Vagina (tissue), 2 donors: ENCODE data around the gene DGKD.

Experiments used
- CTCF ChIP-seq, 3 experiments: fragments of 450-650 bp in 2 of 3; fragments of 200-600 bp in 1 of 3; sonication (generic) in 1 of 3; IDR thresholded peaks; one replicate each; pipeline ENCODE4 v1.5.1; 2017 to 2019; ENCODE audit warnings: antibody characterized with exemption in 3 of 3, mild to moderate bottlenecking in 2 of 3, moderate library complexity in 2 of 3
- POLR2A ChIP-seq, 2 donors: fragments of 450-650 bp; IDR thresholded peaks; one replicate each; pipeline ENCODE4 v1.6.1; 2017; ENCODE audit warnings: antibody characterized with exemption in 2 of 2, mild to moderate bottlenecking in 2 of 2, moderate library complexity in 2 of 2
- POLR2AphosphoS5 ChIP-seq, 2 donors: sonication (generic); formaldehyde crosslinking; IDR thresholded peaks; one replicate each; pipeline ENCODE4 v1.9.0; 2017; ENCODE audit warnings: antibody characterized with exemption in 2 of 2, mild to moderate bottlenecking in 2 of 2, low read depth in 1 of 2; ENCODE audit not compliant: insufficient read depth in 1 of 2

GRCh38 chr2:233317196-233317943, 36.9 kb upstream of the DGKD start:
- TF ChIP-seq CTCF (IDR thresholded peaks at IDR 0.05): no peak
- no peak for TF ChIP-seq POLR2A (IDR thresholded peaks at IDR 0.05)
- no peak for TF ChIP-seq POLR2AphosphoS5 (IDR thresholded peaks at IDR 0.05; ENCODE audit: insufficient read depth in 1 of 2, low read depth in 1 of 2)
